Body of pancreas (tissue), 4 donors: Measurements from ENCODE around the gene NHLRC1. TPM values are rescaled to one million over a fixed set of nuclear protein-coding genes. Genes with fewer than 3 reads are reported as not detected.

Experiments
- ATAC-seq: fragments of 150-250 bp; one replicate; pipeline ENCODE4 v1.9.1; 2016
- DNase-seq, 4 donors: peaks; one replicate each; pipeline ENCODE4 v3.0.0-alpha.2; 2019
- H3K27ac ChIP-seq, 4 donors: fragments of 200-600 bp; sonication (generic); 1 replicate in 3 of 4; 2 replicates in 1 of 4; pipeline versions ENCODE4 v1.5.1 to v1.6.1; 2016 to 2019; ENCODE audit warnings: mild to moderate bottlenecking in 1 of 4, mixed read lengths in 1 of 4, moderate library complexity in 1 of 4
- H3K27me3 ChIP-seq, 2 donors: fragments of 200-600 bp; sonication (generic); one replicate each; pipeline ENCODE4 v1.6.0; 2016; ENCODE audit warnings: mild to moderate bottlenecking in 1 of 2
- H3K36me3 ChIP-seq, 2 donors: fragments of 200-600 bp; sonication (generic); replicated peaks in 1 of 2; 2 replicates each; pipeline ENCODE4 v1.5.1; 2016; ENCODE audit warnings: low read depth in 2 of 2; ENCODE audit not compliant: insufficient read depth in 1 of 2
- H3K4me1 ChIP-seq: fragments of 200-600 bp; sonication (generic); one replicate; pipeline ENCODE4 v1.6.0; 2016
- H3K4me3 ChIP-seq, 2 donors: fragments of 200-600 bp; sonication (generic); 1 replicate in 1 of 2; 2 replicates in 1 of 2; pipeline ENCODE4 v1.5.1; 2016 to 2019
- H3K9me3 ChIP-seq, 3 donors: fragments of 200-600 bp; sonication (generic); 1 replicate in 2 of 3; 2 replicates in 1 of 3; pipeline ENCODE4 v1.5.1; 2016
- CTCF ChIP-seq, 7 experiments: fragments of 450-650 bp in 4 of 7; fragments of 200-600 bp in 3 of 7; sonication (generic) in 3 of 7; IDR thresholded peaks; one replicate each; pipeline ENCODE4 v1.5.1; 2016 to 2019; ENCODE audit warnings: antibody characterized with exemption in 7 of 7
- POLR2A ChIP-seq, 3 donors: fragments of 450-650 bp; IDR thresholded peaks; one replicate each; pipeline ENCODE4 v1.6.1; 2016; ENCODE audit warnings: antibody characterized with exemption in 3 of 3, mild to moderate bottlenecking in 2 of 3
- WGBS, 2 donors: methylation state at CpG; one replicate each; pipeline ENCODE4 v1.1.5; 2017; 5-methylcytosine and 5-hydroxymethylcytosine counted together
- intact Hi-C: fragments of 100-400 bp; cut with DNase I; formaldehyde crosslinking; loops from one replicate; pipeline ENCODE4 v1.15.1; 2023
- total RNA-seq, 2 donors: library from RNA; depleted of rRNA; stranded (reverse); fragments of >200 nt; gene quantifications; one replicate each; pipeline ENCODE4 v1.1.0, GENCODE V29; 2016

NHLRC1 gene
- total RNA-seq, 2 donors from 2014 or later, result 1.3 to 1.8 TPM

GRCh38 chr6:18135171-18135570, 12.7 kb upstream of the NHLRC1 start:
- no peak for ATAC-seq
- no peaks in the 10 kb centered on the region for H3K27me3 ChIP-seq
- H3K9me3 ChIP-seq, result no peaks in the 10 kb centered on the region
- no peak for DNase-seq
- H3K4me3 ChIP-seq, result no peak overlapping the region
- TF ChIP-seq CTCF (IDR thresholded peaks at IDR 0.05), result no peak
- TF ChIP-seq POLR2A (IDR thresholded peaks at IDR 0.05), result no peak
- H3K4me1 ChIP-seq, result no peaks in the 10 kb centered on the region
- intact Hi-C loops, result no loop called here
- 83 to 89% methylated on average over 2 of the region's 2 CpGs for WGBS, 2 donors
- H3K27ac ChIP-seq, result no peak overlapping the region
- H3K36me3 ChIP-seq, result peaks cover 5 to 15% of the 10 kb centered on the region in 2 donors

GRCh38 chr6:18132346-18132745, 9.9 kb upstream of the NHLRC1 start:
- no peak for DNase-seq
- TF ChIP-seq CTCF (IDR thresholded peaks at IDR 0.05), result no peak
- TF ChIP-seq POLR2A (IDR thresholded peaks at IDR 0.05), result no peak
- Histone ChIP-seq H3K4me1 (no peaks in the 10 kb centered on the region), H3K36me3 (peaks cover 0 to 8% of the 10 kb centered on the region in 2 donors), H3K9me3 (no peaks in the 10 kb centered on the region), H3K27ac (no peak overlapping the region), H3K27me3 (no peaks in the 10 kb centered on the region), H3K4me3 (no peak overlapping the region)
- intact Hi-C loops, result no loop called here
- WGBS, 2 donors, result 93 to 95% methylated on average over 3 of the region's 3 CpGs
- ATAC-seq, result no peak

- ATAC-seq (no peak), DNase-seq (no peak)
- no peaks in the 10 kb centered on the region for H3K9me3 ChIP-seq
- H3K4me1 ChIP-seq, result peaks cover 10% of the 10 kb centered on the region
- TF ChIP-seq CTCF (IDR thresholded peaks at IDR 0.05), result no peak
- no peak for TF ChIP-seq POLR2A (IDR thresholded peaks at IDR 0.05)
- no peaks in the 10 kb centered on the region for H3K36me3 ChIP-seq
- no peak overlapping the region for H3K27ac ChIP-seq
- WGBS, 2 donors, result 60% methylated on average over 5 of the region's 5 CpGs
- intact Hi-C loops, result no loop called here
- no peaks in the 10 kb centered on the region for H3K27me3 ChIP-seq
- no peak overlapping the region for H3K4me3 ChIP-seq
Measured at GRCh38 chr6:18126121-18126520, 3.6 kb upstream of the NHLRC1 start.

GRCh38 chr6:18121580-18122127, 823 bp downstream of the NHLRC1 start:
- H3K27ac ChIP-seq, result no peak overlapping the region
- WGBS, 2 donors, result 68 to 75% methylated on average over 12 to 19 of the region's 19 CpGs
- ATAC-seq (no peak), DNase-seq (peak in 1 of 4 donors; percentile 13)
- no peak for TF ChIP-seq CTCF (IDR thresholded peaks at IDR 0.05)
- no peak for TF ChIP-seq POLR2A (IDR thresholded peaks at IDR 0.05)
- no peaks in the 10 kb centered on the region for H3K36me3 ChIP-seq
- H3K27me3 ChIP-seq, result no peaks in the 10 kb centered on the region
- no peaks in the 10 kb centered on the region for H3K9me3 ChIP-seq
- intact Hi-C loops, result no loop called here
- no peak overlapping the region for H3K4me3 ChIP-seq
- H3K4me1 ChIP-seq, result peaks cover 10% of the 10 kb centered on the region

- H3K9me3 ChIP-seq, result no peaks in the 10 kb centered on the region
- H3K4me3 ChIP-seq, result no peak overlapping the region
- H3K36me3 ChIP-seq, result no peaks in the 10 kb centered on the region
- H3K27me3 ChIP-seq, result no peaks in the 10 kb centered on the region
- intact Hi-C loops, result no loop called here
- ATAC-seq (no peak), DNase-seq (no peak)
- no peak overlapping the region for H3K27ac ChIP-seq
- WGBS, 2 donors, result 73 to 77% methylated on average over 5 of the region's 5 CpGs
- H3K4me1 ChIP-seq, result peaks cover 10% of the 10 kb centered on the region
- TF ChIP-seq CTCF (IDR thresholded peaks at IDR 0.05), result no peak
- no peak for TF ChIP-seq POLR2A (IDR thresholded peaks at IDR 0.05)
Measured at GRCh38 chr6:18119236-18119635, 3.2 kb downstream of the NHLRC1 start.
